Measurements from ENCODE around the gene HEXD. TPM values are rescaled to one million over a fixed set of nuclear protein-coding genes. Genes with fewer than 3 reads are reported as not detected.
"Not testable (repeated sequence)": the region's sequence is repeated elsewhere in the genome, so short reads cannot be mapped to it uniquely, and the experiment has no call there.

HEXD gene
- total RNA-seq, 1 experiment from 2014 or later = 30.0 TPM

DNA sequence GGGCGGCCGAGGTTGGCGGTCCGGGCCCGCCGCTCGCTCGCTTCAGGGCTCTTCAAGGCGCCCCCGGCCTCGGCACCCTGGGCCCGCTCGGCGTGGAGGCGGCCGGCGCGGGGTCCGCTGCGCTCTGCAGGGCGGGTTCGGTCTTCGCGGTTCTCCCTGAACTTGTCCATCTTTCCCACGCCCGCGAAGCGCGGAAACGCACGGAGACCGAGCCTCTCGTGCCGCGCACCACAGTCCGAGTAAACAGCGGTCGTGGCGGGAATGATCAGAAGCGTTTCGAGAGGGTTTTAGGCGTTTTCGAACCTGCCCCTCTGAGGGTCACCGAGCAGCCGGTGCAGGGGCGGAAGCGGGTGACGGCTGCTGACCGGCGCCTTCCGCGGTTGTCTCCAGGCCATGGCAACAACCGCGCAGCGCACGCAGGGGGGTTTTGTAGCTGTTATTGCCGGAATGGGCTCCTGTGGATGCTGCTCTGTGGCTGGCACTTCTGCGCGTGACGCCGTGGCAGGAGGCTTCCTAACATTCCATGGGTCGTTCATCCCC lies 40.8 kb downstream of the HEXD start:
- intact Hi-C loops (cut with micrococcal nuclease; ENCODE audit: unreplicated experiment) = loop anchor here (2.0 kb wide), 1 partner anchor 36 kb away; no protein-coding TSS in a partner anchor
- peak in 1 of 2 experiments; percentile 22 for DNase-seq
- Histone ChIP-seq H4K20me1 (ENCODE audit: insufficient read depth) (no peaks in the 10 kb centered on the region), H3K9me3 (ENCODE audit: insufficient read depth, low read depth) (no peaks in the 10 kb centered on the region), H3K9me2 (ENCODE audit: insufficient read depth) (no peaks in the 10 kb centered on the region), H3K36me3 (ENCODE audit: low read depth) (no peaks in the 10 kb centered on the region), H3K4me3 (peak overlapping the region; percentile 71), H3K4me1 (replicated peaks; ENCODE audit: insufficient read depth) (peaks cover 25% of the 10 kb centered on the region), H2AFZ (peak overlapping the region; percentile 82), H3K27ac (no peak overlapping the region), H3K27me3 (ENCODE audit: insufficient read depth, low read depth) (no peaks in the 10 kb centered on the region), H3F3A (ENCODE audit: insufficient read depth, low read depth) (peaks cover 23% of the 10 kb centered on the region), H3K79me2 (ENCODE audit: low read depth) (no peaks in the 10 kb centered on the region), H3K4me2 (peak overlapping the region; percentile 85)
- no peak for TF ChIP-seq EZH2 (IDR thresholded peaks at IDR 0.05; ENCODE audit: low read depth)
- TF ChIP-seq, protein P1, sequence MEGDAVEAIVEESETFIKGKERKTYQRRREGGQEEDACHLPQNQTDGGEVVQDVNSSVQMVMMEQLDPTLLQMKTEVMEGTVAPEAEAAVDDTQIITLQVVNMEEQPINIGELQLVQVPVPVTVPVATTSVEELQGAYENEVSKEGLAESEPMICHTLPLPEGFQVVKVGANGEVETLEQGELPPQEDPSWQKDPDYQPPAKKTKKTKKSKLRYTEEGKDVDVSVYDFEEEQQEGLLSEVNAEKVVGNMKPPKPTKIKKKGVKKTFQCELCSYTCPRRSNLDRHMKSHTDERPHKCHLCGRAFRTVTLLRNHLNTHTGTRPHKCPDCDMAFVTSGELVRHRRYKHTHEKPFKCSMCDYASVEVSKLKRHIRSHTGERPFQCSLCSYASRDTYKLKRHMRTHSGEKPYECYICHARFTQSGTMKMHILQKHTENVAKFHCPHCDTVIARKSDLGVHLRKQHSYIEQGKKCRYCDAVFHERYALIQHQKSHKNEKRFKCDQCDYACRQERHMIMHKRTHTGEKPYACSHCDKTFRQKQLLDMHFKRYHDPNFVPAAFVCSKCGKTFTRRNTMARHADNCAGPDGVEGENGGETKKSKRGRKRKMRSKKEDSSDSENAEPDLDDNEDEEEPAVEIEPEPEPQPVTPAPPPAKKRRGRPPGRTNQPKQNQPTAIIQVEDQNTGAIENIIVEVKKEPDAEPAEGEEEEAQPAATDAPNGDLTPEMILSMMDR (conservative IDR thresholded peaks at IDR 0.05) = no peak
- ChIA-PET CTCF (no interaction called here), POLR2A (ENCODE audit: unreplicated experiment) (interaction anchor here (0.6 kb wide), 1 partner anchor 111 kb away, joined by 5 read pairs; no protein-coding TSS in a partner anchor)
- BruUV-seq (replicated peaks) = no TSS peak

DNA sequence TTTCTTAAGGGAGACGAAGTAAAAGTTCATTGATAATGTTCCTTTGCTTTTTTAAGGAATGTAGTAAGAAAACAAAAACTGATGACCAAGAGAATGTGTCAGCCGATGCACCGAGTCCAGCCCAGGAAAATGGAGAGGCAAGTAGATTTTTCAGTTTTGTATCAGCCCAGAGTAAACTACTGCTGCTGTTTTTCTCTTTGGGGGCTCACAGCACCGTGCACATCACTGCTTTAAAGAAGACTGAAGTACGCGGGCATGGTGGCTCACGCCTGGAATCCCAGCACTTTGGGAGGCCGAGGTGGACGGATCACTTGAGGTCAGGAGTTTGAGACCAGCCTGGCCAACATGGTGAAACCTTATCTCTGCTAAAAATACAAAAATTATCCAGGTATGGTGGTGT lies 41.8 kb downstream of the HEXD start:
- Histone ChIP-seq H3K4me1 (replicated peaks; ENCODE audit: insufficient read depth) (peaks cover 25% of the 10 kb centered on the region), H3F3A (ENCODE audit: insufficient read depth, low read depth) (peaks cover 23% of the 10 kb centered on the region)
- BruUV-seq (replicated peaks); H3K27ac ChIP-seq; CTCF ChIA-PET; H3K27me3 ChIP-seq (ENCODE audit: insufficient read depth, low read depth); H2AFZ ChIP-seq; POLR2A ChIA-PET (ENCODE audit: unreplicated experiment); H3K4me2 ChIP-seq; H3K4me3 ChIP-seq; H3K9me3 ChIP-seq (ENCODE audit: insufficient read depth, low read depth); H4K20me1 ChIP-seq (ENCODE audit: insufficient read depth); H3K36me3 ChIP-seq (ENCODE audit: low read depth); H3K9me2 ChIP-seq (ENCODE audit: insufficient read depth); H3K79me2 ChIP-seq (ENCODE audit: low read depth); DNase-seq: not testable (repeated sequence)
- intact Hi-C loops (cut with micrococcal nuclease; ENCODE audit: unreplicated experiment) = loop anchor here (2.0 kb wide), 1 partner anchor 35 kb away; no protein-coding TSS in a partner anchor

GRCh38 chr17:82461827-82462524 lies 43.8 kb downstream of the HEXD start:
- Histone ChIP-seq H3K27ac (peak overlapping the region; percentile 26), H3K9me3 (ENCODE audit: insufficient read depth, low read depth) (no peaks in the 10 kb centered on the region), H3K4me3 (no peak overlapping the region), H4K20me1 (ENCODE audit: insufficient read depth) (no peaks in the 10 kb centered on the region), H3K4me2 (peak overlapping the region; percentile 55), H3K79me2 (ENCODE audit: low read depth) (no peaks in the 10 kb centered on the region), H3K9me2 (ENCODE audit: insufficient read depth) (no peaks in the 10 kb centered on the region), H3F3A (ENCODE audit: insufficient read depth, low read depth) (peaks cover 23% of the 10 kb centered on the region), H3K4me1 (replicated peaks; ENCODE audit: insufficient read depth) (peaks cover 25% of the 10 kb centered on the region), H3K36me3 (ENCODE audit: low read depth) (no peaks in the 10 kb centered on the region), H3K27me3 (ENCODE audit: insufficient read depth, low read depth) (no peaks in the 10 kb centered on the region), H2AFZ (no peak overlapping the region)
- DNase-seq = peak; percentile 71 to 78
- ChIA-PET POLR2A (ENCODE audit: unreplicated experiment) (interaction anchor here (0.5 kb wide), 1 partner anchor 57 kb away, joined by 11 read pairs; the partner anchor contains the start of gene FOXK2), CTCF (no interaction called here)
- intact Hi-C loops (cut with micrococcal nuclease; ENCODE audit: unreplicated experiment) = no loop called here
- no TSS peak for BruUV-seq (replicated peaks)
- TF ChIP-seq, protein P1 (conservative IDR thresholded peaks at IDR 0.05) = no peak
- TF ChIP-seq EZH2 (IDR thresholded peaks at IDR 0.05; ENCODE audit: low read depth) = no peak
